Fibroblast of villous mesenchyme (primary cell): ENCODE results near the gene SRGAP3. TPM values are rescaled to one million over a fixed set of nuclear protein-coding genes. Genes with fewer than 3 reads are reported as not detected.

Experiments
- DNase-seq: peaks from one replicate; pipeline ENCODE4 v3.0.0-alpha.2; 2010; ENCODE audit warnings: low read depth
- H3K4me3 ChIP-seq: 2 replicates; pipeline ENCODE4 v1.5.1; 2011; ENCODE audit warnings: low read depth, mild to moderate bottlenecking, low read length
- total RNA-seq: library from RNA; depleted of rRNA; stranded (reverse); fragments of >200 nt; gene quantifications from 2 replicates; pipeline ENCODE4 v1.2.3, GENCODE V29; 2012
- TF ChIP-seq, protein P1 (sequence below): IDR thresholded peaks from 2 replicates; pipeline ENCODE4 v1.5.1; 2012; ENCODE audit warnings: low read depth, mild to moderate bottlenecking, low read length; ENCODE audit not compliant: insufficient read depth

The SRGAP3 gene
- total RNA-seq, 1 donor = 3.5 TPM

DNA sequence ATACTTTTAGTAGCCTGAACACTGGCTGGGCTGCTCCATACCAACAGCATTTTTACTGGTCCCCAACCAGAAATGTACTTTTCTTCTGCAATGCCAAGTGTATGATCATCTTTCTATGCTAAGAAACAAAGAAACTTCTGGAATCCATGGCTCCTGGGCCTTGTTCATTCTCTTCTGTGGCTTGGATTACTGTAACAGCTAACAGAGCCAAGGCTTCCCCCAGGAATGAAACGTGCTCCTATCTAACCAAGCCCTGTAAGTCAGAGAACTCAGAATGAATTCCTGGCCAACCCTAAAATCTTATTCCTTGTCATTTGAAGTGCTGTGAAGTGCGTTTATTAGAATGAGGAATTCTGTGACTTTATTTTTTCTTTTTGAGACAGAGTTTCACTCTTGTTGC is 183.3 kb downstream of the SRGAP3 start:
- TF ChIP-seq, protein P1, sequence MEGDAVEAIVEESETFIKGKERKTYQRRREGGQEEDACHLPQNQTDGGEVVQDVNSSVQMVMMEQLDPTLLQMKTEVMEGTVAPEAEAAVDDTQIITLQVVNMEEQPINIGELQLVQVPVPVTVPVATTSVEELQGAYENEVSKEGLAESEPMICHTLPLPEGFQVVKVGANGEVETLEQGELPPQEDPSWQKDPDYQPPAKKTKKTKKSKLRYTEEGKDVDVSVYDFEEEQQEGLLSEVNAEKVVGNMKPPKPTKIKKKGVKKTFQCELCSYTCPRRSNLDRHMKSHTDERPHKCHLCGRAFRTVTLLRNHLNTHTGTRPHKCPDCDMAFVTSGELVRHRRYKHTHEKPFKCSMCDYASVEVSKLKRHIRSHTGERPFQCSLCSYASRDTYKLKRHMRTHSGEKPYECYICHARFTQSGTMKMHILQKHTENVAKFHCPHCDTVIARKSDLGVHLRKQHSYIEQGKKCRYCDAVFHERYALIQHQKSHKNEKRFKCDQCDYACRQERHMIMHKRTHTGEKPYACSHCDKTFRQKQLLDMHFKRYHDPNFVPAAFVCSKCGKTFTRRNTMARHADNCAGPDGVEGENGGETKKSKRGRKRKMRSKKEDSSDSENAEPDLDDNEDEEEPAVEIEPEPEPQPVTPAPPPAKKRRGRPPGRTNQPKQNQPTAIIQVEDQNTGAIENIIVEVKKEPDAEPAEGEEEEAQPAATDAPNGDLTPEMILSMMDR = no peak
- H3K4me3 ChIP-seq = no peak overlapping the region
- DNase-seq = no peak

GRCh38 chr3:9064850-9065249 is 184.6 kb downstream of the SRGAP3 start:
- no peak overlapping the region for H3K4me3 ChIP-seq
- TF ChIP-seq, protein P1 = no peak
- no peak for DNase-seq

- TF ChIP-seq, protein P1 = no peak
- no peak overlapping the region for H3K4me3 ChIP-seq
Observed at GRCh38 chr3:9064251-9064650, 185.2 kb downstream of the SRGAP3 start.

GRCh38 chr3:9062570-9062969 is 186.9 kb downstream of the SRGAP3 start:
- no peak overlapping the region for H3K4me3 ChIP-seq
- no peak for DNase-seq
- TF ChIP-seq, protein P1 = no peak

More at GRCh38 chr3:9064251-9064650, 185.2 kb downstream of the SRGAP3 start:
- no peak for DNase-seq

GRCh38 chr3:9061634-9062033 is 187.8 kb downstream of the SRGAP3 start:
- TF ChIP-seq, protein P1 = no peak
- H3K4me3 ChIP-seq = no peak overlapping the region
- no peak for DNase-seq

DNA sequence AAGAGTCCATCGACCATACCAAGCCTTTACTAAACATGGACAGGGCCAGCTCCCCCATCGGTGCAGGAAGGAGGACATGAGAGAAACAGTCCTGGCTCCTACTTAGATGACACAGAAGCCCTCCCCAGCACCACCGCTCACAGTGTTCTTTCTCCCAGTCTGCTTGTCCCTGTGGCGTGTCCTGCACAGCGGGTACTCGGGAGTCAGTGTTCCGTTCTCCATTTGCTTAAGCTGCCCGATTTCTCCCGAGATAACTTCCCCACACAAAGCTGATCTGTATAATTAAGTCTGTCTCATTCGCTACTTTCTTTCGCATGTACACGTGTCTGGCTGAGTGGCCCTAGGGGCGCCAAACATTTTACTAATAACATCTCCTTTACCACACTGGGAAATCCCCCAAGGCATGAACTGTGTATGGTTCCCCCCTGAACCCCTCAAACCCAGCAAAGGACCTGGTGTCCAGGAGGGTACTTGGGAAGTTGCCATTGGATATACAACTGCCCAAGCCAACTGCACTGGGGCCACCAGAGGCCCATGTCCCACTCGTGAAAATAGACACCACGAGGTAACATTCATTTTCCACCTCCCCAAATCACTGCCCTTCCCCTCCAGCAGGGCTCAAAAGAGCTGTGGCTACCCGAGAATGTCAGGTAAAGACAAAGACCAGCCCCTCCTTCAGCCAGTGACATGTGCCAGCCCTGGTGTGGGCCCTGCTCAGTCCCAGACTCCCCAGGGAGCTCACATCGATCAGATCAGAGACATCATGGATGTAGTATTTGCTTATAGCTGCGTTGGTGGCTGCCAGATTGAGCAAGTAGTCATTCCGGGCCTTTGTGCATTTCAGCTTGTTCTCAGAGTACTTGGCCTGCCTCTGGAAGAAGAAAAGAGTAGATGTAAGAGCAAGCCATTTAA is 189.7 kb downstream of the SRGAP3 start:
- H3K4me3 ChIP-seq = no peak overlapping the region
- no peak for DNase-seq
- TF ChIP-seq, protein P1 = no peak
